Dermis microvascular lymphatic vessel endothelial cell (primary cell): Measurements from ENCODE around the gene PSMG3. TPM values are rescaled to one million over a fixed set of nuclear protein-coding genes. Genes with fewer than 3 reads are reported as not detected.
"Not testable (repeated sequence)": the region's sequence is repeated elsewhere in the genome, so short reads cannot be mapped to it uniquely, and the experiment has no call there.

Experiments
- DNase-seq, 2 donors: peaks; one replicate each; pipeline versions ENCODE4 v3.0.0 to v3.0.0-alpha.2; 2010; ENCODE audit warnings: low read depth in 2 of 2
- total RNA-seq: library from RNA; depleted of rRNA; stranded (reverse); fragments of >200 nt; gene quantifications from 2 replicates; pipeline ENCODE4 v1.2.1, GENCODE V29; 2014

The PSMG3 gene
- total RNA-seq, 1 donor from 2014 or later = 16.0 TPM

- DNase-seq = no peak
Measured at GRCh38 chr7:1597066-1597760, 27.4 kb upstream of the PSMG3 start.

- DNase-seq = no peak
Measured at GRCh38 chr7:1596181-1597043, 26.6 kb upstream of the PSMG3 start.

- DNase-seq = no peak
Measured at GRCh38 chr7:1595636-1596035, 25.8 kb upstream of the PSMG3 start.

- no peak for DNase-seq
Measured at GRCh38 chr7:1595027-1595426, 25.2 kb upstream of the PSMG3 start.

GRCh38 chr7:1593904-1594421, 24.1 kb upstream of the PSMG3 start:
- DNase-seq = no peak

- DNase-seq = peak in 1 of 2 donors; percentile 14
Measured at GRCh38 chr7:1593091-1593866, 23.4 kb upstream of the PSMG3 start.

GRCh38 chr7:1592299-1592871, 22.6 kb upstream of the PSMG3 start:
- no peak for DNase-seq

- DNase-seq = no peak
Measured at GRCh38 chr7:1591876-1592275, 22.0 kb upstream of the PSMG3 start.

GRCh38 chr7:1591396-1591795, 21.6 kb upstream of the PSMG3 start:
- DNase-seq = no peak

GRCh38 chr7:1590887-1591286, 21.1 kb upstream of the PSMG3 start:
- no peak for DNase-seq

GRCh38 chr7:1590476-1590875, 20.6 kb upstream of the PSMG3 start:
- no peak for DNase-seq

GRCh38 chr7:1588978-1589377, 19.1 kb upstream of the PSMG3 start:
- no peak for DNase-seq

GRCh38 chr7:1587738-1588137, 17.9 kb upstream of the PSMG3 start:
- no peak for DNase-seq

GRCh38 chr7:1586827-1587705, 17.2 kb upstream of the PSMG3 start:
- no peak for DNase-seq

- DNase-seq = no peak
Measured at GRCh38 chr7:1586126-1586826, 16.4 kb upstream of the PSMG3 start.

- no peak for DNase-seq
Measured at GRCh38 chr7:1585142-1585981, 15.5 kb upstream of the PSMG3 start.

- DNase-seq = no peak
Measured at GRCh38 chr7:1584700-1585099, 14.9 kb upstream of the PSMG3 start.

- DNase-seq = not testable (repeated sequence)
Measured at GRCh38 chr7:1583241-1583930, 13.6 kb upstream of the PSMG3 start.
